Fibroblast of villous mesenchyme (primary cell): ENCODE data around the gene DRICH1. TPM values are rescaled to one million over a fixed set of nuclear protein-coding genes. Genes with fewer than 3 reads are reported as not detected.
"Not testable (repeated sequence)": the region's sequence is repeated elsewhere in the genome, so short reads cannot be mapped to it uniquely, and the experiment has no call there.

Experiments
- DNase-seq: peaks from one replicate; pipeline ENCODE4 v3.0.0-alpha.2; 2010; ENCODE audit warnings: low read depth
- H3K4me3 ChIP-seq: 2 replicates; pipeline ENCODE4 v1.5.1; 2011; ENCODE audit warnings: low read depth, mild to moderate bottlenecking, low read length
- CTCF ChIP-seq: IDR thresholded peaks from 2 replicates; pipeline ENCODE4 v1.5.1; 2012; ENCODE audit warnings: low read depth, mild to moderate bottlenecking, low read length; ENCODE audit not compliant: insufficient read depth
- small RNA-seq: library from RNA; depleted of rRNA; stranded (forward); fragments of <200 nt; gene quantifications from one replicate; pipeline ENCODE3, GENCODE V24; 2012
- total RNA-seq: library from RNA; depleted of rRNA; stranded (reverse); fragments of >200 nt; gene quantifications from 2 replicates; pipeline ENCODE4 v1.2.3, GENCODE V29; 2012

The DRICH1 gene
- total RNA-seq, 1 donor, result under 0.01 TPM

GRCh38 chr22:23562186-23562585 is 69.9 kb downstream of the DRICH1 start:
- H3K4me3 ChIP-seq, result no peak overlapping the region
- no peak for DNase-seq
- no peak for TF ChIP-seq CTCF

- not testable (repeated sequence) for DNase-seq
These were observed 71.1 kb downstream of the DRICH1 start for GRCh38 chr22:23561025-23561510.

GRCh38 chr22:23560215-23560614 is 71.9 kb downstream of the DRICH1 start:
- not testable (repeated sequence) for H3K4me3 ChIP-seq, DNase-seq

More at GRCh38 chr22:23561025-23561510, 71.1 kb downstream of the DRICH1 start:
- not testable (repeated sequence) for H3K4me3 ChIP-seq

Small RNAs within 50 kb of the gene (small RNA-seq; reads per million reads assigned to genes)
- not detected for gene AP000346.3

Other genes starting within 250 kb of the DRICH1 start
- gene IGLL1, start 52.0 kb downstream of the DRICH1 start, total RNA-seq, result not detected in 2 replicates
- not detected in 2 replicates for gene RGL4, start 58.7 kb upstream of the DRICH1 start, total RNA-seq
- gene ZNF70, start 118.8 kb upstream of the DRICH1 start, total RNA-seq, result 7.8 and 8.4 TPM in 2 replicates
- not detected in 2 replicates for gene VPREB3, start 122.1 kb upstream of the DRICH1 start, total RNA-seq
- gene C22orf15, start 130.7 kb upstream of the DRICH1 start, total RNA-seq, result 0.43 and 1.6 TPM in 2 replicates
- gene CHCHD10, start 135.7 kb upstream of the DRICH1 start, total RNA-seq, result 3.9 and 6.1 TPM in 2 replicates
- 16.0 and 93.1 TPM in 2 replicates for gene MMP11, start 140.5 kb upstream of the DRICH1 start, total RNA-seq
- 61.7 and 76.3 TPM in 2 replicates for gene SMARCB1, start 154.6 kb upstream of the DRICH1 start, total RNA-seq
- gene DERL3, start 206.7 kb upstream of the DRICH1 start, total RNA-seq, result 0.32 and 0.86 TPM in 2 replicates
- 12.2 and 15.1 TPM in 2 replicates for gene SLC2A11, start 225.6 kb upstream of the DRICH1 start, total RNA-seq